ENCODE data around the gene KCNJ2. TPM values are rescaled to one million over a fixed set of nuclear protein-coding genes. Genes with fewer than 3 reads are reported as not detected.

KCNJ2 gene
- total and polyA plus RNA-seq, 7 donors: 0.60 to 2.5 (median 2.1) TPM

GRCh38 chr17:70184207-70184606 lies 14.9 kb downstream of the KCNJ2 start:
- no peaks in the 10 kb centered on the region for H3K36me3 ChIP-seq
- DNase-seq: no peak
- H3K4me3 ChIP-seq: no peak overlapping the region
- H3K9me3 ChIP-seq: no peaks in the 10 kb centered on the region
- TF ChIP-seq CTCF (IDR thresholded peaks at IDR 0.05): no peak
- TF ChIP-seq POLR2AphosphoS5 (IDR thresholded peaks at IDR 0.05): no peak
- no peak for TF ChIP-seq POLR2A (IDR thresholded peaks at IDR 0.05)
- TF ChIP-seq EP300 (IDR thresholded peaks at IDR 0.05): no peak
- no peak overlapping the region for H3K27ac ChIP-seq
- intact Hi-C loops (cut with DNase I): no loop called here
- no peaks in the 10 kb centered on the region for H3K27me3 ChIP-seq
- no peaks in the 10 kb centered on the region for H3K4me1 ChIP-seq

- H3K4me1 ChIP-seq: no peaks in the 10 kb centered on the region
- no peaks in the 10 kb centered on the region for H3K36me3 ChIP-seq
- intact Hi-C loops (cut with DNase I): no loop called here
- DNase-seq: no peak
- no peak overlapping the region for H3K4me3 ChIP-seq
- no peak for TF ChIP-seq CTCF (IDR thresholded peaks at IDR 0.05)
- no peak for TF ChIP-seq EP300 (IDR thresholded peaks at IDR 0.05)
- TF ChIP-seq POLR2A (IDR thresholded peaks at IDR 0.05): no peak
- no peak for TF ChIP-seq POLR2AphosphoS5 (IDR thresholded peaks at IDR 0.05)
- H3K27me3 ChIP-seq: no peaks in the 10 kb centered on the region
- whole genome bisulfite sequencing, 2 donors: 67 to 76% methylated on average over 4 of the region's 4 CpGs
- H3K27ac ChIP-seq: no peak overlapping the region
- H3K9me3 ChIP-seq: no peaks in the 10 kb centered on the region
Observed at GRCh38 chr17:70184770-70185169, 15.4 kb downstream of the KCNJ2 start.

- DNase-seq: no peak
- Histone ChIP-seq H3K36me3 (no peaks in the 10 kb centered on the region), H3K4me1 (no peaks in the 10 kb centered on the region), H3K4me3 (no peak overlapping the region), H3K27me3 (no peaks in the 10 kb centered on the region), H3K27ac (no peak overlapping the region), H3K9me3 (no peaks in the 10 kb centered on the region)
- WGBS, 2 donors: 89 to 93% methylated on average over 3 of the region's 3 CpGs
- intact Hi-C loops (cut with DNase I): no loop called here
- no peak for TF ChIP-seq POLR2AphosphoS5 (IDR thresholded peaks at IDR 0.05)
Observed at GRCh38 chr17:70185285-70185684, 16.0 kb downstream of the KCNJ2 start.

- WGBS, 2 donors: 84 to 89% methylated on average over 3 of the region's 3 CpGs
Observed at GRCh38 chr17:70187383-70187782, 18.1 kb downstream of the KCNJ2 start.

GRCh38 chr17:70190959-70191805 lies 21.9 kb downstream of the KCNJ2 start:
- no peak for DNase-seq
- Histone ChIP-seq H3K4me3 (no peak overlapping the region), H3K4me1 (no peaks in the 10 kb centered on the region), H3K36me3 (no peaks in the 10 kb centered on the region), H3K27me3 (no peaks in the 10 kb centered on the region), H3K9me3 (no peaks in the 10 kb centered on the region), H3K27ac (no peak overlapping the region)
- intact Hi-C loops (cut with DNase I): no loop called here
- TF ChIP-seq EP300 (IDR thresholded peaks at IDR 0.05) (no peak), CTCF (IDR thresholded peaks at IDR 0.05) (no peak), POLR2A (IDR thresholded peaks at IDR 0.05) (no peak), POLR2AphosphoS5 (IDR thresholded peaks at IDR 0.05) (no peak)
- 7 to 55% methylated on average over 2 of the region's 2 CpGs for WGBS, 2 donors

More at GRCh38 chr17:70187383-70187782, 18.1 kb downstream of the KCNJ2 start:
- Histone ChIP-seq H3K27me3 (no peaks in the 10 kb centered on the region), H3K4me1 (no peaks in the 10 kb centered on the region), H3K4me3 (no peak overlapping the region), H3K27ac (no peak overlapping the region), H3K36me3 (no peaks in the 10 kb centered on the region), H3K9me3 (no peaks in the 10 kb centered on the region)
- intact Hi-C loops (cut with DNase I): no loop called here
- no peak for DNase-seq
- TF ChIP-seq POLR2A (IDR thresholded peaks at IDR 0.05): no peak
- no peak for TF ChIP-seq CTCF (IDR thresholded peaks at IDR 0.05)
- no peak for TF ChIP-seq POLR2AphosphoS5 (IDR thresholded peaks at IDR 0.05)
- no peak for TF ChIP-seq EP300 (IDR thresholded peaks at IDR 0.05)
